Pancreas (tissue), 10 donors: ENCODE measurements around the gene IL22RA2. TPM values are rescaled to one million over a fixed set of nuclear protein-coding genes. Genes with fewer than 3 reads are reported as not detected.

ENCODE experiments used
- ATAC-seq, 4 donors: fragments of 200-7000 bp; cut with Tn5 transposase; one replicate each; pipeline versions ENCODE4 v1.8.0 to v1.9.1; 2020; ENCODE audit warnings: mild to moderate bottlenecking in 4 of 4, moderate library complexity in 4 of 4
- DNase-seq, 6 donors: peaks; one replicate each; pipeline ENCODE4 v3.0.0-alpha.2; 2020
- FAIRE-seq: peaks from 2 replicates; lab custom pipeline; 2012; peaks lifted over from hg19 to GRCh38; lab: Jason Lieb, UNC
- H3K27ac ChIP-seq, 4 donors: fragments of 200-600 bp; sonication (generic); 1 replicate in 3 of 4; 2 replicates in 1 of 4; pipeline versions ENCODE4 v1.5.0 to v1.8.0; 2020
- H3K27me3 ChIP-seq, 4 donors: fragments of 200-600 bp; one replicate each; pipeline ENCODE4 v1.8.0; 2021
- H3K36me3 ChIP-seq, 3 donors: fragments of 200-600 bp; sonication (generic) in 1 of 3; one replicate each; pipeline versions ENCODE4 v1.5.0 to v1.8.0; 2020 to 2021
- H3K4me1 ChIP-seq, 3 donors: fragments of 200-600 bp; one replicate each; pipeline ENCODE4 v1.8.0; 2021
- H3K4me3 ChIP-seq, 4 donors: fragments of 200-600 bp; sonication (generic) in 2 of 4; one replicate each; pipeline versions ENCODE4 v1.5.0 to v1.8.0; 2020 to 2021
- H3K9me3 ChIP-seq, 4 donors: fragments of 200-600 bp; one replicate each; pipeline ENCODE4 v1.8.0; 2021
- CTCF ChIP-seq, 4 donors: fragments of 200-600 bp; sonication (generic) in 3 of 4; IDR thresholded peaks; one replicate each; pipeline versions ENCODE4 v1.5.0 to v1.8.0; 2021; ENCODE audit warnings: antibody characterized with exemption in 4 of 4
- WGBS, 2 donors: extraction: QIAGEN DNeasy Blood & Tissue Kit; methylation state at CpG; one replicate each; pipeline ENCODE4 v1.1.7; 2013; 5-methylcytosine and 5-hydroxymethylcytosine counted together
- intact Hi-C, 3 donors: fragments of 100-400 bp; cut with DNase I; formaldehyde crosslinking; loops; one replicate each; pipeline versions ENCODE4 v1.11.1 to v1.14.2; 2022
- polyA plus RNA-seq, 2 donors: library from polyadenylated mRNA; stranded (reverse); fragments of 200-250 nt; gene quantifications; one replicate each; pipeline ENCODE4 v1.2.3, GENCODE V29; 2013
- total RNA-seq, 6 donors: library from RNA; stranded (reverse); fragmentation: NEBNext Ultra II Directional in 4 of 6; extraction: Animal tissue kit (Norgen Biotek cat#: 25700) in 4 of 6; gene quantifications; one replicate each; pipeline versions ENCODE4 v1.2.1 to v1.2.4, GENCODE V29; 2021 to 2023
- donor health status: healthy with polysubstance abuse.
- donor health status: DM: no; HTN: no; CAD: no; lungs with moderate emphysema.
- donor health status: DM: no; HTN: no; CAD: no.
- donor health status: control.
- donor health status: control.
- donor health status: Bipolar disorder and iron deficiency.
- donor health status: DM: yes; HTN: yes; CAD: no.
- donor health status: DM: no; HTN: no; CAD: no.
- donor health status: DM: no; HTN: no; CAD: no.
- donor health status: DM: yes; HTN: yes; CAD: no.

IL22RA2 gene
- under 1 TPM in 1 of 6 donors, not detected in 5; 0.06 TPM for total RNA-seq
- polyA plus RNA-seq = not detected

DNA sequence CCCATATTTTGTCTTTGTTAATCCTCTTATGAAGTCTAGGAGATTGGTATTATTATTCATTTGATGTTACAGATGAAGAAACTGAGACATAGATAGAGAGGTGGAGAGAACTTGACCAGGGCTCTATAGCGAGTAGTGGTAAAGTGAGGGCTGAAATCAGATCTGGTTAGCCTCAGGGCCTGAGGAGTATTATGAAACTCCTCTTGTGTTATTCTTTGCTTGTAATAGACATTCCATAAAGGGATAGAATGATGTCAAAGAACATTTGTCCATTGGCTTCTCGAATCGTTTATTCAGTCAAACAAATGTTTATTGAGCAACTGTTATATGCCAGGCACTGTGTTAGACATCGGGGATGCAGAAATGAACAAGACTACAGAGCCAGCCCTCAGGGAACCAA, at the start of gene IL22RA2:
Gene IL22RA2, minus strand, starts transcription at position 144 of the 400 bp plus-strand sequence. CDS start 11,895 bp downstream, outside the sequence.
- Histone ChIP-seq H3K4me3 (no peak within 1 kb of the TSS), H3K36me3 (no peaks in the 10 kb centered on the region), H3K27me3 (no peaks in the 10 kb centered on the region), H3K4me1 (no peaks in the 10 kb centered on the region), H3K27ac (no peak within 1 kb of the TSS), H3K9me3 (no peaks in the 10 kb centered on the region)
- no peak for TF ChIP-seq CTCF (IDR thresholded peaks at IDR 0.05)
- WGBS, 2 donors = 82 to 84% methylated on average over 4 of the region's 4 CpGs
- FAIRE-seq (no peak), DNase-seq (no peak), ATAC-seq (no peak)
- intact Hi-C loops = no loop called here

DNA sequence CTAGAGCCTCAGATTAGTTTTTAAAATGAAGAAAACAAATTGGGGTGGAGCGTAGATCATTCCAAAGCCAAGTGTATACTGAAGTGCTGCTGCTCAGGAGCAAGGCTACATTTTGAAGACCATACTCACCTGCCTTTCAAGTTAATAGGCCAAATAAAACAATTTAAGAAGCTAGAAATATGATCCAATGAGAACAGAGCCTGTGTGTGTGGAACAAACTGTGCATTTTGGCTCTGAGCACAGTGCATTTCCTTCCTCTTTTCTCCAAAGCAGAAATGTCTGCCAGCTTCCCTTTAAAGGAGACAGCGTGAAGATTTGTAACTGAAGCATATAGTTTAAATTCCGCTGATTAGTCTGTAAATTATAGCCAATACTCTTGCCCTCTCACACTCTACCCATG, 48.9 kb upstream of the IL22RA2 start:
- Histone ChIP-seq H3K9me3 (no peaks in the 10 kb centered on the region), H3K27ac (peak overlapping the region in 1 of 4 donors; percentile 39), H3K27me3 (no peaks in the 10 kb centered on the region), H3K36me3 (no peaks in the 10 kb centered on the region), H3K4me3 (no peak overlapping the region), H3K4me1 (peaks cover 0 to 16% (median 10%) of the 10 kb centered on the region in 3 donors)
- 85% methylated on average over 3 of the region's 3 CpGs for WGBS, 2 donors
- no peak for FAIRE-seq
- ATAC-seq = no peak
- no peak for DNase-seq
- TF ChIP-seq CTCF (IDR thresholded peaks at IDR 0.05) = no peak
- intact Hi-C loops = no loop called here

- ATAC-seq = peak in 1 of 4 donors; percentile 9
- peaks cover 6 to 34% (median 26%) of the 10 kb centered on the region in 3 donors for H3K4me1 ChIP-seq
These were observed 46.3 kb upstream of the IL22RA2 start for GRCh38 chr6:137219664-137220252.

DNA sequence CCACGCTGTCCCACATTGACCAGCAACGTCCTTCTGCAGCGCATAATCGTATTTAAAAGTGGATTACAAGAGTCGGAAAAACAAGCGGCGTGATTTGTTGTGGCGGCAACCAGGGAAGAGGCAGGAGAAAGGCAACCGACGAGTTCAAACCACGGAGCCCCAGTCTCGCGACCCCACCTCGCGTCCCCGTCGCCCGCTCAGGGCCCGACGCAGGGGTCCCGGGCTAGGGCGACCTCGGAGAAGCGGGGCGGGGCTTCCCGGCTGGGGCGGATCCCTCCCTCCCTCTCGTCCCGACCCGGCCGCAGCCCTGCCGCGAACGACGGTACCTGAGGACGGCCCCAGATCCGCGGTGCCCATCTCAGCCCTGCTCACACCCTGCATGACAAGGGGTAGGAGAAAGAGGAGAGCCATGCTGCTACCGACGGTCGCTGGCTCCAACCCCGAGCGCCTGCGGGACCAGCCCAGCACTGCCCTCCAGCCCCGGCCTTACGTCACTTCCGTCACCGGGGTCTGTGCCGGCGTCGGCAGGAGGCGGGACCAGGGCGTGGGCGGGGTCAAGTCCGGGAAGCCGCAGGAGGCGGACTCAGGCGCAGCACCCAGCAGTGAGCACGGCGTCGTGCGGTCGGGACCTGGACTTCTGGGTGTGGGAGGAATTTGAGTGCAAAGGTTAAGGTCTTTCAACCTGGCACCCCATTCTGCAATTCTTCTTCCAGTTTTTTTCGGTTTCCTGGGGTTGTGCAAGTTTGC, 45.6 kb upstream of the IL22RA2 start, which contains the start of gene IFNGR1:
Gene IFNGR1, minus strand, starts transcription at position 469 of the 747 bp plus-strand sequence. Its CDS starts 58 bp downstream, at position 411.
- 0% methylated on average over 54 to 64 of the region's 64 CpGs for WGBS, 2 donors
- Histone ChIP-seq H3K9me3 (no peaks in the 10 kb centered on the region), H3K4me1 (peaks cover 6 to 39% (median 30%) of the 10 kb centered on the region in 3 donors), H3K27me3 (no peaks in the 10 kb centered on the region), H3K27ac (peak within 1 kb of the TSS; percentile 96 to 98 (median 96)), H3K4me3 (peak within 1 kb of the TSS; percentile 70 to 87 (median 81)), H3K36me3 (no peaks in the 10 kb centered on the region)
- peak; percentile 97 to 99 (median 98) for DNase-seq
- ATAC-seq = peak; percentile 92 to 98 (median 97)
- intact Hi-C loops = no loop called here
- no peak for FAIRE-seq
- no peak for TF ChIP-seq CTCF (IDR thresholded peaks at IDR 0.05)

More at GRCh38 chr6:137219664-137220252, 46.3 kb upstream of the IL22RA2 start:
- intact Hi-C loops = no loop called here
- Histone ChIP-seq H3K4me3 (peak overlapping the region in 3 of 4 donors; percentile 76 to 87 (median 86)), H3K27ac (peak overlapping the region; percentile 96 to 98 (median 96)), H3K27me3 (no peaks in the 10 kb centered on the region), H3K36me3 (no peaks in the 10 kb centered on the region), H3K9me3 (no peaks in the 10 kb centered on the region)
- DNase-seq (no peak), FAIRE-seq (no peak)
- no peak for TF ChIP-seq CTCF (IDR thresholded peaks at IDR 0.05)
- 30 to 38% methylated on average over 6 of the region's 6 CpGs for WGBS, 2 donors
